ENCODE data around the gene AEN.

The AEN gene

GRCh38 chr15:88680241-88681001 is 59.3 kb downstream of the AEN start:
- no peak for DNase-seq

GRCh38 chr15:88681610-88682221 is 60.6 kb downstream of the AEN start:
- no peak for DNase-seq
